Measurements from ENCODE around the gene MAOB.

MAOB gene

DNA sequence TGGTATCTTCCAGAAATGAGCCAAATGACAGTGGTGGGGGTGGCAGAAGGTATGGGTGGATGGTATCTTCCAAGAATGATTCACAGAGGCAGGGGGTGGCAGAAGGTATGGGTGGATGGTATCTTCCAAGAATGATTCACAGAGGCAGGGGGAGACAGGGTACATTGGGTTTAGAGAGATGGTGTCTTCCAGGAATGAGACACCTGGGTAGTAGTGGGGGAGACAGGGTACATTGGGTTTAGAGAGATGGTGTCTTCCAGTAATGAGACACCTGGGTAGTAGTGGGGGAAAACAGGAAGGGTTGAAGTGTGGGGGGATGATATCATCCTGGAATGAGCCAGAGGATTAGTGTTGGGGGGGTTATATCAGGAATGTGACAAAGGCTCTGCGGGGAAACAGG is 164.2 kb downstream of the MAOB start:
- Histone ChIP-seq H3K36me3 (no peaks in the 10 kb centered on the region), H3K27ac (no peak overlapping the region), H3K27me3 (ENCODE audit: insufficient read depth, low read depth, severe bottlenecking) (no peaks in the 10 kb centered on the region), H3K4me3 (ENCODE audit: low read depth, low read length) (no peak overlapping the region), H3K9me3 (ENCODE audit: severe bottlenecking) (no peaks in the 10 kb centered on the region)
- DNase-seq: no peak
- TF ChIP-seq, protein P1, sequence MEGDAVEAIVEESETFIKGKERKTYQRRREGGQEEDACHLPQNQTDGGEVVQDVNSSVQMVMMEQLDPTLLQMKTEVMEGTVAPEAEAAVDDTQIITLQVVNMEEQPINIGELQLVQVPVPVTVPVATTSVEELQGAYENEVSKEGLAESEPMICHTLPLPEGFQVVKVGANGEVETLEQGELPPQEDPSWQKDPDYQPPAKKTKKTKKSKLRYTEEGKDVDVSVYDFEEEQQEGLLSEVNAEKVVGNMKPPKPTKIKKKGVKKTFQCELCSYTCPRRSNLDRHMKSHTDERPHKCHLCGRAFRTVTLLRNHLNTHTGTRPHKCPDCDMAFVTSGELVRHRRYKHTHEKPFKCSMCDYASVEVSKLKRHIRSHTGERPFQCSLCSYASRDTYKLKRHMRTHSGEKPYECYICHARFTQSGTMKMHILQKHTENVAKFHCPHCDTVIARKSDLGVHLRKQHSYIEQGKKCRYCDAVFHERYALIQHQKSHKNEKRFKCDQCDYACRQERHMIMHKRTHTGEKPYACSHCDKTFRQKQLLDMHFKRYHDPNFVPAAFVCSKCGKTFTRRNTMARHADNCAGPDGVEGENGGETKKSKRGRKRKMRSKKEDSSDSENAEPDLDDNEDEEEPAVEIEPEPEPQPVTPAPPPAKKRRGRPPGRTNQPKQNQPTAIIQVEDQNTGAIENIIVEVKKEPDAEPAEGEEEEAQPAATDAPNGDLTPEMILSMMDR (IDR thresholded peaks at IDR 0.05; ENCODE audit: low read depth, low read length): no peak

- Histone ChIP-seq H3K36me3 (no peaks in the 10 kb centered on the region), H3K4me3 (ENCODE audit: low read depth, low read length) (no peak overlapping the region), H3K27ac (no peak overlapping the region), H3K9me3 (ENCODE audit: severe bottlenecking) (no peaks in the 10 kb centered on the region), H3K27me3 (ENCODE audit: insufficient read depth, low read depth, severe bottlenecking) (no peaks in the 10 kb centered on the region)
- TF ChIP-seq, protein P1 (IDR thresholded peaks at IDR 0.05; ENCODE audit: low read depth, low read length): no peak
- no peak for DNase-seq
Measured at GRCh38 chrX:43717161-43717560, 165.1 kb downstream of the MAOB start.

DNA sequence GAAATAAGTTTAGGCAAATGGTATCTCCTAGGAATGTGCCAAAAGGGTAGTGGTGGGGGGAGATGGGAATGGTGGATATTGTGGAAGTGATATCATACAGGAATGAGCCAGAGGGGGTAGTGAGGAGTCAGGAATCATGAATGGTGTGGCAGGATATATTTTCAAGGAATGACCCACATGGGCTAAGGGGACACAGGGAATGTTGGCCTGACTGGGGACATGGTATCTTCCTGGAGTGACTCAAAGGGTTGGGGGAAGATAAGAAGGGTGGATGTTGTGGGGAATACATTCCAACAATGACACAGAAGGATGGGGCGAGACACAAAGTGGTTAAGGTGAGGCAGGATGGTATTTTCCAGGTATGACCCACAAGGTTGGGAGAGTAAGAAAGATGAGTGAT is 165.6 kb downstream of the MAOB start:
- no peaks in the 10 kb centered on the region for H3K9me3 ChIP-seq (ENCODE audit: severe bottlenecking)

More for the DNA sequence above, 165.6 kb downstream of the MAOB start:
- no peaks in the 10 kb centered on the region for H3K36me3 ChIP-seq
- TF ChIP-seq, protein P1 (IDR thresholded peaks at IDR 0.05; ENCODE audit: low read depth, low read length): no peak
- no peak overlapping the region for H3K4me3 ChIP-seq (ENCODE audit: low read depth, low read length)
- no peak overlapping the region for H3K27ac ChIP-seq
- no peak for DNase-seq
- H3K27me3 ChIP-seq (ENCODE audit: insufficient read depth, low read depth, severe bottlenecking): no peaks in the 10 kb centered on the region
